KMS-11 (cell line): Measurements from ENCODE around the gene PDE3B.
"Not testable (repeated sequence)": the region's sequence is repeated elsewhere in the genome, so short reads cannot be mapped to it uniquely, and the experiment has no call there.

Source experiments
- H2AFZ ChIP-seq: fragments of 200-600 bp; sonication (generic); 2 replicates; pipeline ENCODE4 v1.6.1; 2016; ENCODE audit warnings: antibody characterized with exemption, mixed run types, low read depth
- H3K27ac ChIP-seq: fragments of 200-600 bp; sonication (generic); 2 replicates; pipeline ENCODE4 v1.6.1; 2016; ENCODE audit warnings: mild to moderate bottlenecking, mixed run types
- H3K27me3 ChIP-seq: fragments of 200-600 bp; sonication (generic); 2 replicates; pipeline ENCODE4 v1.6.1; 2017; ENCODE audit warnings: mild to moderate bottlenecking, low read depth, mixed run types, moderate library complexity; ENCODE audit not compliant: insufficient read depth
- H3K36me3 ChIP-seq: fragments of 200-600 bp; sonication (generic); 2 replicates; pipeline ENCODE4 v1.6.1; 2017; ENCODE audit warnings: mild to moderate bottlenecking, mixed run types; ENCODE audit not compliant: insufficient read depth
- H3K4me1 ChIP-seq: fragments of 200-600 bp; sonication (generic); 2 replicates; pipeline ENCODE4 v1.6.1; 2016; ENCODE audit warnings: mild to moderate bottlenecking, low read depth, mixed run types; ENCODE audit not compliant: poor library complexity, severe bottlenecking
- H3K4me2 ChIP-seq: fragments of 200-600 bp; sonication (generic); 2 replicates; pipeline ENCODE4 v1.7.0; 2016; ENCODE audit warnings: mild to moderate bottlenecking, mixed run types
- H3K4me3 ChIP-seq: fragments of 200-600 bp; sonication (generic); IDR thresholded peaks from 2 replicates; pipeline ENCODE4 v1.6.1; 2017; ENCODE audit warnings: low read depth, low read length, mixed read lengths; ENCODE audit not compliant: insufficient read depth
- H3K79me2 ChIP-seq: fragments of 200-600 bp; sonication (generic); 2 replicates; pipeline ENCODE4 v1.6.1; 2016; ENCODE audit warnings: low read depth, mixed run types; ENCODE audit not compliant: insufficient read depth
- H3K9ac ChIP-seq: fragments of 200-600 bp; sonication (generic); 2 replicates; pipeline ENCODE4 v1.6.1; 2016; ENCODE audit warnings: mild to moderate bottlenecking, mixed run types
- H4K20me1 ChIP-seq: fragments of 200-600 bp; sonication (generic); 2 replicates; pipeline ENCODE4 v1.6.1; 2016; ENCODE audit warnings: mild to moderate bottlenecking, mixed run types; ENCODE audit not compliant: insufficient read depth
- CTCF ChIP-seq: fragments of 200-600 bp; sonication (generic); conservative IDR thresholded peaks from 2 replicates; pipeline ENCODE4 v1.6.1; 2017; ENCODE audit warnings: low read depth, mild to moderate bottlenecking, antibody characterized with exemption, low read length, moderate library complexity, mixed read lengths

PDE3B gene

GRCh38 chr11:14626650-14627049 lies 17.0 kb upstream of the PDE3B start:
- Histone ChIP-seq H3K4me2 (no peak overlapping the region), H3K27ac (no peak overlapping the region), H4K20me1 (no peaks in the 10 kb centered on the region), H3K36me3 (no peaks in the 10 kb centered on the region), H3K4me3 (no peak overlapping the region), H3K27me3 (no peaks in the 10 kb centered on the region), H3K79me2 (no peaks in the 10 kb centered on the region), H2AFZ (no peak overlapping the region), H3K4me1 (no peaks in the 10 kb centered on the region), H3K9ac (no peak overlapping the region)
- TF ChIP-seq CTCF: no peak

- not testable (repeated sequence) for H4K20me1 ChIP-seq, H3K36me3 ChIP-seq, H3K27ac ChIP-seq, H3K4me2 ChIP-seq, H3K27me3 ChIP-seq, H2AFZ ChIP-seq, H3K4me3 ChIP-seq, H3K9ac ChIP-seq
- H3K4me1 ChIP-seq: peaks cover 29% of the 10 kb centered on the region
- H3K79me2 ChIP-seq: peaks cover 39% of the 10 kb centered on the region
These were observed 9.9 kb upstream of the PDE3B start for GRCh38 chr11:14633506-14634224.

GRCh38 chr11:14634813-14635212 lies 8.8 kb upstream of the PDE3B start:
- no peak overlapping the region for H3K4me2 ChIP-seq
- H3K27me3 ChIP-seq: no peaks in the 10 kb centered on the region
- no peak overlapping the region for H3K4me3 ChIP-seq
- no peaks in the 10 kb centered on the region for H3K36me3 ChIP-seq
- no peak for TF ChIP-seq CTCF
- H3K27ac ChIP-seq: no peak overlapping the region
- no peak overlapping the region for H2AFZ ChIP-seq
- H3K4me1 ChIP-seq: peaks cover 41% of the 10 kb centered on the region
- no peaks in the 10 kb centered on the region for H4K20me1 ChIP-seq
- peaks cover 49% of the 10 kb centered on the region for H3K79me2 ChIP-seq
- H3K9ac ChIP-seq: no peak overlapping the region

GRCh38 chr11:14635546-14635945 lies 8.1 kb upstream of the PDE3B start:
- peaks cover 56% of the 10 kb centered on the region for H3K79me2 ChIP-seq
- TF ChIP-seq CTCF: no peak

GRCh38 chr11:14636119-14636518 lies 7.5 kb upstream of the PDE3B start:
- H3K9ac ChIP-seq: no peak overlapping the region
- peaks cover 62% of the 10 kb centered on the region for H3K79me2 ChIP-seq
- H3K4me1 ChIP-seq: peaks cover 54% of the 10 kb centered on the region
- TF ChIP-seq CTCF: no peak
- no peaks in the 10 kb centered on the region for H3K36me3 ChIP-seq
- H3K27ac ChIP-seq: no peak overlapping the region
- no peaks in the 10 kb centered on the region for H4K20me1 ChIP-seq
- H3K4me3 ChIP-seq: no peak overlapping the region
- no peaks in the 10 kb centered on the region for H3K27me3 ChIP-seq
- H3K4me2 ChIP-seq: peak overlapping the region; percentile 46
- H2AFZ ChIP-seq: no peak overlapping the region

More at GRCh38 chr11:14635546-14635945, 8.1 kb upstream of the PDE3B start:
- Histone ChIP-seq H3K27me3 (no peaks in the 10 kb centered on the region), H3K4me1 (peaks cover 48% of the 10 kb centered on the region), H3K27ac (no peak overlapping the region), H3K9ac (no peak overlapping the region), H3K4me2 (no peak overlapping the region), H4K20me1 (no peaks in the 10 kb centered on the region), H3K4me3 (no peak overlapping the region), H2AFZ (no peak overlapping the region), H3K36me3 (no peaks in the 10 kb centered on the region)
